GM19463 (cell line): ENCODE results near the gene WNK2.

Source experiments
- ATAC-seq: cut with Tn5 transposase; IDR thresholded peaks from one replicate; pipeline ENCODE4 v1.9.1; 2021; ENCODE audit warnings: mild to moderate bottlenecking, moderate library complexity; ENCODE audit not compliant: unreplicated experiment

The WNK2 gene

DNA sequence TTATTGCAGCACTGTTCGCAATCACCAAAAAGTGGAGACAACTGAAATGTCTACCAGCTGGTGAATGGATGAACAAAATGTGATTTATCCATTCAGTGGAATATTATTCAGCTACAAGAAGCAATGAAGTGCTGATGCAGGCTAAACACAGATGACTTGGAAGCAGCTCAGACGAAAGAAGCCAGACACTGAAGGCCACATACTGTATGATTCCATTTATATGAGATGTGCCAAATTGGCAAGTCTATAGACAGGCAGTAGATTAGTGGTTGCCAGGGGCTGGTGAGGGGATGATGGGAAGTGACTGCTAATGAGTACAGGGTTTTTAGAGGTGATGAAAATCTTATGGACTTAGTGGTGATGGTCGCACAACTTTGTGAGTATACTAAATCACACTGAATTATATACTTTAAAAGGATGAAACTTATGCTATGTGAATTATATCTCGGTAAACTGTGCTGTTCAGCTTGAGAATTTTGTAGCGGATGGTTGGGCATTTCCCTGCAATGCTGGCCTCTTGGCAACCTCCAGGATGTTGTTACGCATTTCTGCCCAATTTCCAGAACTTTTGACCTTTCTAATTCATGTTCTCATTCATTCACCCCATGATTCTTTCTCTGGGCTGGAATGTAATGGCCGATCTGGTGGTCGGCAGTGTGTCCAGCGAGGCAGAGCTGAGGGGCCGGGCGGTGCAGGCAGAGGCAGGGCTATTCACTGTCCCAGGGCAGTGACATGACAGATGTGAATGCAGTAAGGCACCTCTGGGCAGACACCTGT, 22.0 kb upstream of the WNK2 start:
- ATAC-seq = no peak

DNA sequence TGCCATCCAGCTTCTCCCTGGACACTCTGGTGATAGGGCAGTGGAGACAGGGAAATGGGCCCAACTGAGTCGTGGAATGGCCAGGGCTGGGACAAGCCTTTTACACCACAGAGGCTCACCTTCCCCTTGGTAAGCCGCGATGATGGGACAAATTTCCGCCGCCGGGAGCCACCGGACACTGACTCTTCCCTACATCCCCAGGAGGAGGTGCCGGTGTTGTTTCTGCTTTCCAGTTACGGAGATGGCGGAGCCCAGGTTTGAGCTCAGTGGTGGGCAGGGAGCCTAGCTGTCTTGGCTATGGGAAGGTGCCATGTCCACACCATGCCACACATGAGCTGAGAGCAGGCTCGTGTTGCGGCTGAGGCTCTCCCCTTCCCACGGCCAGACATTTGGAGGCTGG, 19.9 kb upstream of the WNK2 start:
- ATAC-seq = no peak

- no peak for ATAC-seq
Measured at GRCh38 chr9:93166699-93167098, 17.2 kb upstream of the WNK2 start.

GRCh38 chr9:93167185-93167584, 16.8 kb upstream of the WNK2 start:
- no peak for ATAC-seq

DNA sequence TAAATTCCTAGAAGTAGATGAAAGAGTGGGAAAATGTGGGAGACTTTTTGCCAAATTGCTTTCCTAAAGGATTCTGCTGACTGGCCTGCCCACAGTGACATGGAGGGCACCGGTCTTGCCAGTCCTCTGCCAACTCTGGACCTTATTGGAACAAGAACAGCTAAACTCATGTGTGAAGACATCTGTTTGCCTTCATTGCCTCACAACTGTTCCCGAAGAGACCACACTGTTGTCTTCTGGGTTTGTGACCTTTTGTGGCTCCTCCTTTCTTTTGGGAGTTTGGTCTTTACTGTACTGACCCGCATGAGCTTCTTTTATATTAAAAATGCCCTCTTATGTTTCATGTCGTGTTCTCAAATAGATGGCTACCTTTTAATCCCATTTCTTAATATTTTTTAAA, 16.1 kb upstream of the WNK2 start:
- no peak for ATAC-seq

DNA sequence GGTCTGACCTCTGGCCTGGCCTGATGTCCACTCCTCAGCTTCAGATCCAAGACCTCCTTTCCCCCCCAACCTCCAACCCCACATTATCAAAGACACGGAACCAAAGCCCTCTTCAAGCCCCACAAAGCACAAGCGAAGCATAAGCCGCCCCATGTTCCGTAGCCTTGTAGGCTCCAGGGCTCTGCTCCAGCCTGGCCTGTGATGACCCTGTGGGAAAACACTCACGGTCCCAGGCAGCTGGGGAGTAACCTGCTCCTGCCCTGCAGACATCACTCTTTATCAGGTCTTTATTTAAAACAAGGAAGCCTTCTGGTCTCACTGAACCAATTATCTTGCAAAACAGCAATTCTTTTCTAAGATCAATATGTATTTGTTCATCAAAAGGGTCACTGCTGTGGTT, 15.4 kb upstream of the WNK2 start:
- ATAC-seq = no peak

GRCh38 chr9:93169444-93169843, 14.5 kb upstream of the WNK2 start:
- no peak for ATAC-seq

- no peak for ATAC-seq
Measured at GRCh38 chr9:93170571-93170970, 13.4 kb upstream of the WNK2 start.

GRCh38 chr9:93171261-93171990, 12.5 kb upstream of the WNK2 start:
- ATAC-seq = no peak

GRCh38 chr9:93172666-93173364, 11.1 kb upstream of the WNK2 start:
- ATAC-seq = no peak

DNA sequence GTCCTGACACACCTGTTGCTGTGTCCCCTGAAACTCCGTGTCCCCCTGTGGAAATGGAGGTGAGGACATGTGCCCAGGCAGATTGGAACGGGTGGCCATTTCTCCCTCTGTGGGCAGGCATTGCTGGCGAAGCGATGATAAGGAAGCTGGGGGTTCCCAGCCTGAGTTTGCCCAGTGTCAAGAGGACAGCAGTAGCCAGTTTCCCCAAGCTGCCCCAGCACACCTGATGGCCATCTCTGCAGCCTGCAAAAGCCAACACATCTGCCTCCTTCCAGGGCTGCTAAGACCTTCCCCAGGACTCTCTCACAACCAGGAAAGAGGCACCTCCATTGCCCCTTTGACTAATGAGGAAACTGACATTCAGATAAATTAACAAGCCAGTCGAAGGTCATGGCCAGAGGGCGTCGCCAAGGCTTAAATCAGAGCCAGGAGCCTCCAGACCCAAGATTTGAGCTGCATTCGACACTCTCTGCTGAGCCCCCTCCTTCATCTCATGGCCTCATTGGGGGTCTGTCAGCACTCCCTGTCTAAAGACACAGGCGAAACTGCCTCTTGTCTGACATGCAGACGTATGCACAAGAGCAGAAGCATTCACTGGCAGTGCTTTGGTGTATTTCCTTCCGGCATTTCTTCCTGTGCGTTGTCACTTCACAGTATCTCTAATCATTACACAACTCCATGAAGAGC, 10.4 kb upstream of the WNK2 start:
- no peak for ATAC-seq

DNA sequence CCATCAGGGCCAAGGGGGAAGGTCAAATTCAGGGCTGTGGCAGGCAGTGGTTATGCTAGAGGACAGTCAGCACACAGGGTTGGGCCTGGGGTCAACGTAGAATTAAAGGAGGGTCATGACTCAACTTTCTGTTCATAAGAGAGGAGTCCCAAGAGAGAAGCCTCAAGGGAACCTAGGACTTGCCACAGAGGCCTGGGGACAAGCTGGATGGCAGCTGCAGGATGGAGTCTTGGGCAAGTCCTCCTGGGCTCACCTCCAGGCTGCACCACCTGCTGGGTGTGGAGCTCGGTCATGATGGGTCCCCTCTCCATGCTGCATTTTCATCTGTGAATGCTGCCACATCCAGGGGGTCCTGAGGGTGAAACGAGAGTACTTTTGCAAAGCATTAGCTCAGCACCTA, 9.0 kb upstream of the WNK2 start:
- ATAC-seq = no peak

DNA sequence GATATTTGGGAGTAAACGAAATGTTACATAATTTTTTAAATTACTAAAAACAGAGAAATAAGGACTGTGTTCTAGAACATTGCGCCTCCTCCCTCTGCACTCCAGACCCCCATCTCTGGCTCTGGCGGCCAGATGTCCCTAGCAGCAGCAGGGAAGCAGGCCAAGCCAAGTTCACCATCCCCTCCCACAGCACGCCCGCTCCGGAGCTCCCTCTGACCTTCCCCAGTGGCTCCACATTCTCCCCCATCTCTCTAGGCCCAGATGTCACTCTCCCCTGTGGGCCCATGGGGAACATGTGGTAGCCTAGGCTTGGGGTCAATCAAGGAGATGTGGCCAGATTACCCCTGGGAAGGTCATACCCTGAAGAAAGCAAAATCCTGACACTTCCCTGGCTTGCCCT, 6.3 kb upstream of the WNK2 start:
- ATAC-seq = no peak

- no peak for ATAC-seq
Measured at GRCh38 chr9:93178851-93179786, 4.8 kb upstream of the WNK2 start.

DNA sequence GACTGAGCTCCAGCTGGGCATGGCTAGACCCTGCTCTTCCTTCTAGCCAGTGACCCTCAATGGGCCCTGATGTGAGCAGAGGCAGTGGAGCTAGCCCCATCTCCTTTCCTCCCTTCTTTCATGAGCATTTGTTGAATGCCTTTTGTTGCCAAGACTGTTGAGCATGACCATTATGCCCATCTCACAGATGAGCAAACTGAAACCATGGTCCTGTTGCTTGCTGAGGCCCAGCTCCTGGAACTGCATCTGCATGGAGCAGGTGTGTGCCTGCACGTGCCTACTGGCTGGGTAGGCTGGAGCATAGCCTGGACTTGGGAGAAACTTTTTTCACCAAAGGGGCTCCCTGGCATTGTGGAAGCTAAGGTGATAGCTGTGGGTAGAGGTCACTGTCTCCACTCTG, 3.0 kb upstream of the WNK2 start:
- ATAC-seq = no peak

DNA sequence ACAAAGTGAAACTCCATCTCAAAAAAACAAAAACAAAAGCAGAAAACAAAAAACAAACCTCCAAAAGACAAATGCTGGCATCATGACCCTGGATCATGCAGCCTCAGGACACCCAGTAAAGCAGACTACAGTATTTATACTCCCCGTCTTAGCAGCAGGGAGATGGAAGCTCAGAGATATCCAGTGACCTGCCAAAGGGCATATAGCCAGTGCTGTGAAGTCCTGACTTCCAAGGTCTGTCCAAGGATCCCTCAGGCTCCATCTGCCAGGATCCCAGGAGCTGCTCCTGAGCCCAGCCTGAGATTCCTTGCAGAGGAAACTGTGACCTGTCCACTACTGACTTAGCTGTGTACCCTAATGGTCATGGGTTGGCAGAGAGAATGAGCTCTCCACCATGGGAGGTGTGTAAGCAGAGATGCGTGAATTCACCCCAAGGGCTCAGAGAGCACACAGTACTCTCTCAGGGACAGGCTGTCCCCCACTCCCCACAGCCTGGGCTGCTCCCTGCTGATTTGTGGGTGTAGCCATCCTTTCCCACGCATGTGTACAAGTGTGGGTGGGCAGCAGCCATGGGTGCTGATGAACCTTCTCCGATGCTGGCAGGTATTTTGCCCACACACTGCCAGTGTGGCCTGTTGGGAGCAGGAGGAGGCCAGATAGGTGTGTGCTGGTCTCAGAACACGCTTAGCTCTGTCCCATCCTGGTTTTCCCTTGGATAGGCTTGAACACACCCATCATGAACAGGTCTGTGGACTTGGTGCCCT, 2.1 kb upstream of the WNK2 start:
- ATAC-seq = no peak

- ATAC-seq = no peak
Measured at GRCh38 chr9:93182572-93182971, 1.4 kb upstream of the WNK2 start.

DNA sequence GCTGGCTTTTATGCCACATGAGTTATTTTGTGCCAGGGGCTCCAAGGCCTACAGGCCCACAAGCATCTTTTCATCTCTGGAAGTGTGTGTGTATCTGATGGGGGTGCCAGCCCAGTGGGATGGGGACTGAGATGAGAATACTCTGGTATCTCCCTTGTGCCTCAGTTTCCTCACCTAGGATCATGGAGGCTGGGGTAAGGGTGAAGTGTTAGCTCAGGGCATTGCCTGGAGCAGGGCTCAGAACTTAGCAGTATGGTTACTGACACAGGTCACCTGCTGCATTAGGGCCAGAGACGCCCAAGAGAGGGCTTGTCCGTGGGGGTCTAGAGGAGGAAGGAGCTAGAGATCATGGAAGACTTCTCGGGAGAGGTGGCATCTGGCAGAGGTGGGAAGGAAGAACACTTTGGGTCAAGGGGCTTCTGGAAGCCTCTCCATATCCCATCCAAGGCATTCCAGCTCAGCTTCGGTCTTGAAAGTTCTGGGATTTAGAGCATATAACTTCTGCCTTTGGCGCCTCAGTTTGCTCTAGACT, 742 bp upstream of the WNK2 start:
- ATAC-seq = no peak
